KOPT-K1 (cell line): ENCODE results near the gene SPECC1.
"Not testable (repeated sequence)": the region's sequence is repeated elsewhere in the genome, so short reads cannot be mapped to it uniquely, and the experiment has no call there.

Experiments
- H3K27ac ChIP-seq: fragments of 200-600 bp; sonication (generic); 2 replicates; pipeline ENCODE4 v1.5.1; 2016; ENCODE audit warnings: antibody characterized with exemption, mild to moderate bottlenecking, low read depth, low read length; ENCODE audit not compliant: poor library complexity, severe bottlenecking
- H3K36me3 ChIP-seq: fragments of 200-600 bp; sonication (generic); 2 replicates; pipeline ENCODE4 v1.5.1; 2017; ENCODE audit warnings: antibody characterized with exemption, mild to moderate bottlenecking, low read length, moderate library complexity; ENCODE audit not compliant: insufficient read depth
- H3K9me3 ChIP-seq: fragments of 200-600 bp; sonication (generic); 2 replicates; pipeline ENCODE4 v1.5.1; 2017; ENCODE audit warnings: antibody characterized with exemption, low read length, mild to moderate bottlenecking; ENCODE audit not compliant: insufficient read depth, poor library complexity, severe bottlenecking

Gene SPECC1

DNA sequence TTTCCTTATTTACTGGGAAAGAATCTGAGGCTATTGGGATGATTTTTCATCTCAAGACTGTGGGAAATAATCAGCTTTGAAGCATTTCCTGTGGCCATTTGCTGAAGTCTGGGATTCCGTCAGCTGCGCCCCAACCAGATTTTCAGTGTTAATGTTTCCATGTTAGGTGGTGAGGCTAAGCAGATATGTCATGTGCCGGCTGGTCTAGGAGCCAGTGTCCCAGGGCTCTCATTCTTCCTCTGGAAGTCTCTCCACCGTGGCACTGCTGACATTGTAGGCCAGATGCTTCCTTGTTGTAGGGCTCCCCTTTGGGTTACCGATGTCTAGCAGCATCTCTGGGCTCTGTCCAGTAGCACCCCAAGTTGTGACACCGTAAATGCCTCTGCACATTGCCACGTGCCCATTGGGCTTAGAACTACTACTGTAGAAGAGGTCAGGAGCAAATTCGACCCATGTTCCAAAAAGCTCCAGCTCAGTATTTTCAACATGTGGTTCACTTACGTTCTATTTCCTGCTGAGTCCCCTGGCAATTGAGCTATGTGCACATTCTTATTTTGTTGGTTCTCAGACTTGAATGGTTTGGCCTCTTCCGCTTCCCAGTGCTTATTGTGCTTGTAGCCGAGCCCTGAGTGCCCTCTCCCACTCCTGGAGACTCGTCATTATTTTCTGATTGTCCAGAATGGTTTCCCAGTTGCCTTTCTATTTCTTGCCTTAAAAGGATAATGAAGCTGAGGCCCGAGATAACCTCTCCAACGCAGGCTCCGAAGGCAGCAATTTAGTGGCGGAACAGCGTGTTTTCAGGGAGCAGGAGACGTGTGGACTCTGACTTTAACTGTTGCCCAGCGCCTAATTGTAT is 82.2 kb downstream of the SPECC1 start:
- no peaks in the 10 kb centered on the region for H3K9me3 ChIP-seq
- no peak overlapping the region for H3K27ac ChIP-seq
- H3K36me3 ChIP-seq = no peaks in the 10 kb centered on the region

DNA sequence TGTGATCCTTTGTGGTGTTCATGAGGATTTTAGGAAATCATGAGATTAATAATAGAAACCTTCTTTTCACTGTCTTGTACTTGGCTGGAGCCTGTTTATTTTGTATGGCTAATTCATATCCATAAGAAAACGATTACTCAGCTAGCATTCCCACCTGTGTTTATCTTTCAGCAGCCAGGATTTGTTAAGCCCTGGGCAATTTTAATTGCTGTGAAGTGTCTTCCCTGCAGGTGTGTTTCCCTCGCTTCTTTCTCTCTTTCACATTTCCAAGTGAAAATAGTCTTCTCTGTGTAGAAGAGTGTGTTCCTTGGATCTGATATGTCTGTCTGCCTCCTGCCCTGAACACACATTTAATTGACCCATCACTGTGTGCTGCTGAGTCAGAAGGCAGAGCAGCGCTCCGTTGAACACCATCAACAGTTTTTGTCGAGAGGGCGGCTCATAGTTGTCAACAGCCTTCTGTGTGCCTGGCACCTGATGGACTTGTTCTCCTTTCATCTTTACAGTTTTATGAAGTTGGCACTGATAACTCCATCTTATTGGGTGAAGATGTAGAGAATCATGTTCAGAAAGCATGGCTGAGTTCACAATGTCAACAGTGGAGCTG is 83.2 kb downstream of the SPECC1 start:
- H3K9me3 ChIP-seq = no peaks in the 10 kb centered on the region
- no peaks in the 10 kb centered on the region for H3K36me3 ChIP-seq
- no peak overlapping the region for H3K27ac ChIP-seq

DNA sequence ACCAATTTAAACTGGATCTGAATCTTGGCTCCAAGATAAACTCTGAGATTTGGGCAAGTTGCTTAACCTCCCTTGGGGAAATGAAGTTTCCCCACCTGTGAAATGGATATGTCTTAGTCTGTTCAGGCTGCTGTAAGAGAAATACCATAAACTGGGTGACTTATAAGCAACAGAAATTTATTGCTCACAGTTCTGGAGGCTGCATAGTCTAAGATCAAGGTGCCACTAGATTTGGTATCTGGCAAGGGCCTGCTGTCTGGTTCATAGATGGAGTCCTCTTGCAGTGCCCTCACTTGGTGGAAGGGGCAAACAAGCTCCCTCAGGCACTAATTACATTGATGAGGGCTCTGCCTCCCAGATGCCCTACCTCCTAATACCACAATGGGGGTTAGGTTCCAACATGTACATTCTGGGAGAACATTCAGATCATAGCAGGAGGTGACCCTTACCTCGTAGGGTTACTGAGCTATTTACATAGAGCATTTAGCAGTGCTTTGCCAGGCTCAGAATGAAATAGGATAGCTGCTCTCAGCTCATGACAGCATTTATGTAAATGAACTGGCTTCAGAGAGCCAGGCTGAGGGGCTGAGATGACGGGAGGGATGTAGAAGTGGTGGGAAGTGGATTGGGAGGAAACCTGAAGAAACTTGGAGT is 83.9 kb downstream of the SPECC1 start:
- H3K9me3 ChIP-seq = no peaks in the 10 kb centered on the region
- H3K36me3 ChIP-seq = no peaks in the 10 kb centered on the region
- H3K27ac ChIP-seq = no peak overlapping the region

DNA sequence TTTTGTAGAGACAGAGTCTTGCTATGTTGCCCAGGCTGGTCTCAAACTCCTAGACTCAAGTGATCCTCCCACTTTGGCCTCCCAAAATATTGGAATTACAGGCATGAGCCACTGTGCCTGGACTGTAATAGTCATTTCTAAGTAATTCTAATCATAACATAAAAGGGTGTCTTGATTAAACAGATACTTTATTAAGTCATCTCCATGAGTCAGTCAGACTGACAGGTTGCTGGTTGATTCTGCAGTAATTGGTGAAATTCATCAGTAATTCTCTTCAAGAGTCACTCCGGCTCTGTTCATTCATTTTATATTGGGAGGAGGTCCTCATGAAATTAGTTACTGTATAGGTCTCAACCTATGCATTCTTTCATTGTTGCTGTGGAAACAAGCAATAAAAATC is 85.6 kb downstream of the SPECC1 start:
- Histone ChIP-seq H3K36me3 (no peaks in the 10 kb centered on the region), H3K27ac (no peak overlapping the region), H3K9me3 (no peaks in the 10 kb centered on the region)

DNA sequence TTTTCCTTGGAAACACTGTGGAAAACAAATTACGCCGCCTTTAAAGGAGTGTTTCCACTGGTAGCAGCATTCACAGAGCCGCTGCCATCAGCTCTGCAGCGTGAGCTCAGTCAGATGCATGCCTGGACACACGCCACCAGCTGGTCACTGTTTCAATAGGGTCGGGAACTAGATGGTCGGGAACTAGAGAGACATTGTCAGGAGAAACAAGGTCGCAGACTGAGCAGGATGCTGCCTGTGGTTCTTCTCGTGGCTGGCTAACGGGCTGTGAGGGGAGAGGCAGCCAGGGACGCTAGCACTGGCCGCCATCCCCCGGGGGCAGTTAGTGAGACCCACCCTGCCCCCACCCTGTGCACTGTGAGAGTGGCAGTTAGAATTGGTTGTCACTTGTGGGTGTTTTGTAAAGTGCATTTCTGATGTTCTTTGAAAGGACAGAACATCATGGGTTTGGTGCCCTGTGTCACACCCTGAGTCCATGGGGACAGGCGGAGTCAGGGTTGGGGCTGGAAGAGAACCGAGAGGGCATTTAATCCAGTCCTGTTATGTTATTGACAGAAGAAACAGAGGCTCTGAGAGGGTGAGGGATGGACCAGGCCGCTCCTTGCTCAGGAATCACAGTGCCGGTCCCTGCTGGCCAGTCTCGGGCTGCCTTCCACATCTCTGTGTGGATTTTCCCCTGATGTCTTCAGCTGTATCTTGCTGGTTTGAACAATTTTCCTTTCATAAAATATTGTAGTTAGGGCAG is 86.3 kb downstream of the SPECC1 start:
- Histone ChIP-seq H3K27ac (no peak overlapping the region), H3K9me3 (no peaks in the 10 kb centered on the region), H3K36me3 (no peaks in the 10 kb centered on the region)

DNA sequence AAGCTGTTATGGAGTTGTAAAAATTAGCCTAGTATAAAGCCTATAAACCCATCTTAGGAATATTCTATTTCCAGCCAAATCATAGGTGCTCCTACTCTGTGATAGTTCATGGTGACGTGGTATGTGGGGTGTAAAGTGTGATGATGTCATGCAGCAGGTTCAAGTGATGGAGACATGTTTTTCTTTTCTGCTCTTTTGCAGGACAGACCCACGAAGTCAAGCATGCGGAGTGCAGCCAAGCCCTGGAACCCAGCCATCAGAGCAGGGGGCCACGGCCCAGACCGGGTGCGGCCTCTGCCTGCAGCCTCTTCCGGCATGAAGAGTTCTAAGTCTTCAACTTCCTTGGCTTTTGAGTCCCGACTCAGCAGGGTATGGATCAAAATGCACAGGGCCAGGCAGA is 87.3 kb downstream of the SPECC1 start:
- Histone ChIP-seq H3K27ac (no peak overlapping the region), H3K9me3 (no peaks in the 10 kb centered on the region), H3K36me3 (no peaks in the 10 kb centered on the region)

DNA sequence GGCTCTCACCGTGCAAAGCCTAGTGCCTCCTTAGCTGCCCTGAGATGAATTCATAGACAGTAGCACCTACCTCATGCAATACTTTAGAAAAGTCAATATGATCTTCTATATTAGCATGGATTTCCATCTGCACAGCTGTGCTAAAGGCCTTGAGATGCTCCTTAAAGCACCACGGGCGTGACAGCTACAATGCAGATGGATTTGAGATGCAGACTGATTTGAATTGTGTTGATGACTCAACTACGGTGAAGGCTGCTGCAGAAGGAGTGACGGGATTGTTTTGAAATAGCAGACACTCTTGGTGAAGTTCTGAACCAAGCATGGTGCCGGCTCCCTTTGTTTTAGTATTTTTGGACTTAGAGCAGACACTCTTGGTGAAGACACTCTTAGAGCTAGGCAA is 88.2 kb downstream of the SPECC1 start:
- Histone ChIP-seq H3K36me3 (no peaks in the 10 kb centered on the region), H3K9me3 (no peaks in the 10 kb centered on the region), H3K27ac (no peak overlapping the region)

DNA sequence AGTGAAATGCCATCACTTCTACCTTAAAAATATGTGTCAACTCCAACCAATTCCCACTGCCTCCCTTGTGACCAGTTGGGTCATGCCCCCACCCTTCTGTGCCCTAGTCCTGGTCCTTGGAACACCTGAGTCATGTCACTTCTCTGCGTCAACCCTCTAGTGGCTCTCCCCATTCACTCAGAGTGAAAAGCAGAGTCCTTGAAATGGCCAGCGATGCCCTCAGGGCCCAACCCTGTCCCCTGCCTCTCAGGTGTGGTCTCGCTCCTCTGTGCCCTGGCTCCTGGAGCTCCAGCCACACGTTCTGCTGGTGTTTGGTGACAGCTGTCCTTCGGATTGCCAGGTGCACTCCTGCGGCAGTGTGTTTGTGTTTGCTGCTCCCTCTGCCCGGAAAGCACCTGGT is 89.2 kb downstream of the SPECC1 start:
- H3K36me3 ChIP-seq = no peaks in the 10 kb centered on the region
- H3K27ac ChIP-seq = no peak overlapping the region
- no peaks in the 10 kb centered on the region for H3K9me3 ChIP-seq

DNA sequence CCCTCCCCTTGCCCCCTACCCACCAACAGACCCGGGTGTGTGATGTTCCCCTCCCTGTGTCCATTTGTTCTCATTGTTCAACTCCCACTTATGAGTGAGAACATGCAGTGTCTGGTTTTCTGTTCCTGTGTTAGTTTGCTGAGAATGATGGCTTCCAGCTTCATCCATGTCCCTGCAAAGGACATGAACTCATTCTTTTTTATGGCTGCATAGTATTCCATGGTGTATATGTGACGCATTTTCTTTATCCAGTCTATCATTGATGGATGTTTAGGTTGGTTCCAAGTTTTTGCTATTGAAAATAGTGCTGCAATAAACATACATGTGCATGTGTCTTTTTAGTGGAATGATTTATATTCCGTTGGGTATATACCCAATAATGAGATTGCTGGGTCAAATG is 91.6 kb downstream of the SPECC1 start:
- not testable (repeated sequence) for H3K36me3 ChIP-seq, H3K27ac ChIP-seq, H3K9me3 ChIP-seq

DNA sequence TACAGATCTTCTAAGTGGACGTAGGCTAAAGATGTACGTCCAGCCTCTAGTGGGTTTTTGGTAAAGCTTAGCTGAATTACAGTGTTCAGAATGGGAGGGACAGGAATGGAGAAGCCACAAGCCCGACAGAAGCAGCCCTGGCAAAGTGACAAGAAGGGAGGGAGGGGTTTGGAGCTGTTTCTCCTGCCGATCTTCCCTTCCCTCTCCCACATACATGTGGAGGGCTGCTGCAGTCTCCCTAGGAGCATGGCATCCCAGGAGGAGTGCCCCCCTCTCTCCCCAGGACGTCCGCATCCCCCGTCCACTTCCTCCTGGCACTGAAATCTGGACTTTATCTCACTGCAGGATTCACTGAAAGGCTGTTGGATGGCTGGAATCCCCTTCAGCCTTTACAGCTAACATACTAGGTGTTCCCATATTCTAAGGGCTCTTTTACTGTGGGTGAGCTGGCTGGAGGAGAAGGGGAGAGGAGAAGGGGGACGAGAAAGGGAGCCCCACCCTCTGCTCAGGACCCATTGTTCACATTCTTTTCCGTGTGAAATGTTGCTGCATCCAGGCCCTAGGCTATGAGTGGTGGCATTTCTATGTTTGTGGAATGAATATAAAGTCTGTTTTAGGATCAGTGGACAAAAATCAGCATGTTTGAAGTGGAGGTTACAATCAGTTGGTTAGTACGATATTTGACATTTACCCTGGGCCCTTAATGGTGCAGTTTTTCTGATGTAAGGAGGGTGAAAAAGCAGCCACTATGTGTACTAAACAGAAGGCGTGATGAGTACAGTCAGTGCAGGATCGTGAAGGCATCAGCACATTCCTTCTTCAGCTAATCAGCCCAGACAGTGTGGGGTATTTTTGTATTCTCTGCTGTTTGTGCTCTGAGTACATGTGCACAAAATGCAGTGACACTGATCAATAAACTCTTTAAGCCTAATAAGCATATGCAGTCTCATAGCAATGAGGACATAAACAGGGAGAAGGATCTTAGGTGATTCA is 94.6 kb downstream of the SPECC1 start:
- Histone ChIP-seq H3K9me3 (no peaks in the 10 kb centered on the region), H3K27ac (no peak overlapping the region), H3K36me3 (no peaks in the 10 kb centered on the region)

DNA sequence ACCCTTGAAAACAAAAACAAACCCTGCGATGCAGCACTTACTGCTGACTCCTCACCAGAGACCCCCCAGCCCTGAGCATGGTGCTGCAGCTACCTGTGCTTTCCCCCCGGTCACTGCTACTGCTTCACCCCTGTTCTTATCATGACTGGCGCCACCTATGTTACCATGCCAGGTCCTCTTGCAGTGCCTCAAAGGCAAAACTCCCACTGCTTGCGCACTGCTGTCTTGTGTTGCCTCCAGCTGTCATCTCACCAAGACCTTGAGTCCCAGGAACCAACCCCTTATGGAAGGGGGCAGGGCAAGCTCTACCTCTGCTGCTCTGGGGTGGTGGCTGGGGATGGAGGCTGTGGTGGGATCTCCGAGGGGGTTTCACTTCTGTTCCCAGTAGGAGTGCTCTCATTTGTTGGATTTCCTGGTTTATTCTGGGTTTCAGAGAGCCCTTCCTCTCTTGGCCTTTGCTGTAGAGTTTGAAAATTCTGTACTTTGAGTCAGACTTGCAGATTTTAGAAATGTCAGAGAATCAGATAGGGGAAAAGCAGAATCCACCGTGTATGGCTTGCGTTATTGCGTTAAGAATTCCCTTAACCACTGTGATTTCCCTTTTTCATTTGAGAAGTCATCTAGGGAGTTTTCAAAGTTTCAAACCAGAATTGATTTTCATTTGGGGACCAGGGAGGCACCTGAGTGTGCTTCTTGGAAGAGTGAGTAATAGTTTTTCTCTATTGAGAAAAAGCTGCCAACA is 96.6 kb downstream of the SPECC1 start:
- Histone ChIP-seq H3K9me3 (no peaks in the 10 kb centered on the region), H3K27ac (no peak overlapping the region), H3K36me3 (no peaks in the 10 kb centered on the region)

DNA sequence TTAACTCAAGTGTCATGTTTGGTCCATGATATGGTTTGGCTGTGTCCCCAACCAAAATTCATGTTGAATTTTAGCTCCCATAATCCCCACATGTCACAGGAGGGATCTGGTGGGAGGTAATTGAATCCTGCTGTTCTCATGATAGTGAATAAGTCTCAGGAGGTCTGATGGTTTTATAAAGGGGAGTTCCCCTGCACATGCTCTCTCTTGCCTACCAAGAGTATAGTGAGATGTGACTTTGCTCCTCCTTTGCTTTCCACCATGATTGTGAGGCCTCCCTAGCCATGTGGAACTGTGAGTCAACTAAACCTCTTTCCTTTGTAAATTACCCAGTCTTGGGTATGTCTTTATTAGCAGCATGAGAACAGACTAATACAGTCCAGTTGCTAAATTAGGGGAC is 97.3 kb downstream of the SPECC1 start:
- H3K36me3 ChIP-seq, H3K27ac ChIP-seq, H3K9me3 ChIP-seq: not testable (repeated sequence)

DNA sequence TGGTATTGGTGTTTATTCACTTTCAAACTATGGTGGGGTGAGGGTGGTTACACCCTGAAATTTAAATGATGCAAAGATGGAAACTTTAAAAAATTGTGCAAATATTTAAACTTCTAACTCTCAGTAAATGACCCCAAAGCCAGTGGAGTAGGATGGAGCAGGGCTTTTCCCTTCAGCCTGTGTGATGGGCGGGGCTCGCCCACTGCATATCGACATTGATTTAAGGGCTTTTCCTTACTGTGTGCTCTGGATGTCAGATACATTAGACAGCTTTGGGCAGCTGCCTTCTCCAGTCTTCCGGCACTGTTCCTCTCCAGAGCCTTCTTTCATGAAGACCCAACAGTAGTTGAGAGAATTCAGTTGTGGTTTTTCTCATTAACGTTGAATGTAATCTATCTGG is 99.9 kb downstream of the SPECC1 start:
- Histone ChIP-seq H3K36me3 (no peaks in the 10 kb centered on the region), H3K27ac (no peak overlapping the region), H3K9me3 (no peaks in the 10 kb centered on the region)

DNA sequence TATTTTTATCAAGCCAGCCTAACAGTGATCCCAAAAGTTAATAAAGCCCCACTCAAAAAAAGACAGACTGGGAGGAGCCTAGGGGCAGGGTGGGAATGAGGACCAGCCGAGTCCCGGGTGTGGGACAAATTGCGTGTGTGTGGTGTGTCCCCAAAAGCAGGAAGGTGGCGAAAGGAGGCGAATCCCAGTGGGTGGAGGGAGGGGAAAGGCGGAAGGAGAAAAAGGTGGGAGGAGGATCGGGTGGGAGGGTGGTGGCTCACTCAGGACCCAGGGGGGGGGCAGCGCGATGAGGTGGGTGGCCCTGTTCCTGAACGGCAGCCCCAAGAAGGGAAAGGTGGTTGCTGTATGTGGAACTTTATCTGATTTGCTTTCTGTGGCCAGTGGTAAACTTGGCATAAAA is 102.4 kb downstream of the SPECC1 start:
- no peak overlapping the region for H3K27ac ChIP-seq
- no peaks in the 10 kb centered on the region for H3K9me3 ChIP-seq
- no peaks in the 10 kb centered on the region for H3K36me3 ChIP-seq
